ENCODE results near the gene TTR. TPM values are rescaled to one million over a fixed set of nuclear protein-coding genes. Genes with fewer than 3 reads are reported as not detected.

Gene TTR
- not detected for total RNA-seq

- no peak for DNase-seq (ENCODE audit: low spot score)
Measured at GRCh38 chr18:31591628-31592027, at the start of gene TTR. Gene TTR (plus strand): TSS chr18:31591877. CDS start chr18:31591903, 26 bp downstream.

GRCh38 chr18:31546476-31546875 is 45.2 kb upstream of the TTR start:
- no peaks in the 10 kb centered on the region for H3K4me1 ChIP-seq
- no peak for DNase-seq (ENCODE audit: low spot score)
- no peak overlapping the region for H3K27ac ChIP-seq
- H3K4me3 ChIP-seq: no peak overlapping the region
- H3K9me3 ChIP-seq: no peaks in the 10 kb centered on the region
- H3K36me3 ChIP-seq: peaks cover 29% of the 10 kb centered on the region
- TF ChIP-seq CTCF (IDR thresholded peaks at IDR 0.05): no peak
- no peaks in the 10 kb centered on the region for H3K27me3 ChIP-seq

More at GRCh38 chr18:31591628-31592027, at the start of gene TTR:
- H3K4me3 ChIP-seq: no peak within 1 kb of the TSS
- H3K4me1 ChIP-seq: no peaks in the 10 kb centered on the region
- no peaks in the 10 kb centered on the region for H3K27me3 ChIP-seq
- H3K9me3 ChIP-seq: peaks cover 0 to 4% of the 10 kb centered on the region in 2 donors
- no peaks in the 10 kb centered on the region for H3K36me3 ChIP-seq
- no peak for TF ChIP-seq CTCF (IDR thresholded peaks at IDR 0.05)
- no peak within 1 kb of the TSS for H3K27ac ChIP-seq

GRCh38 chr18:31548853-31549252 is 42.8 kb upstream of the TTR start:
- Histone ChIP-seq H3K27ac (no peak overlapping the region), H3K27me3 (no peaks in the 10 kb centered on the region), H3K36me3 (peaks cover 7% of the 10 kb centered on the region), H3K4me1 (no peaks in the 10 kb centered on the region), H3K4me3 (no peak overlapping the region), H3K9me3 (no peaks in the 10 kb centered on the region)
- DNase-seq (ENCODE audit: low spot score): no peak
- TF ChIP-seq CTCF (IDR thresholded peaks at IDR 0.05): no peak

- Histone ChIP-seq H3K27ac (no peak overlapping the region), H3K4me3 (no peak overlapping the region), H3K4me1 (no peaks in the 10 kb centered on the region), H3K27me3 (no peaks in the 10 kb centered on the region), H3K36me3 (peaks cover 7% of the 10 kb centered on the region), H3K9me3 (no peaks in the 10 kb centered on the region)
- no peak for DNase-seq (ENCODE audit: low spot score)
- no peak for TF ChIP-seq CTCF (IDR thresholded peaks at IDR 0.05)
Measured at GRCh38 chr18:31549416-31549815, 42.3 kb upstream of the TTR start.

GRCh38 chr18:31551883-31552282 is 39.8 kb upstream of the TTR start:
- H3K9me3 ChIP-seq: no peaks in the 10 kb centered on the region
- no peaks in the 10 kb centered on the region for H3K4me1 ChIP-seq
- no peak for DNase-seq (ENCODE audit: low spot score)
- H3K4me3 ChIP-seq: no peak overlapping the region
- no peaks in the 10 kb centered on the region for H3K27me3 ChIP-seq
- no peak overlapping the region for H3K27ac ChIP-seq
- TF ChIP-seq CTCF (IDR thresholded peaks at IDR 0.05): no peak
- H3K36me3 ChIP-seq: no peaks in the 10 kb centered on the region

GRCh38 chr18:31553800-31554199 is 37.9 kb upstream of the TTR start:
- no peaks in the 10 kb centered on the region for H3K9me3 ChIP-seq
- DNase-seq (ENCODE audit: low spot score): no peak
- no peak overlapping the region for H3K27ac ChIP-seq
- no peaks in the 10 kb centered on the region for H3K27me3 ChIP-seq
- H3K4me1 ChIP-seq: no peaks in the 10 kb centered on the region
- no peaks in the 10 kb centered on the region for H3K36me3 ChIP-seq
- H3K4me3 ChIP-seq: no peak overlapping the region
- no peak for TF ChIP-seq CTCF (IDR thresholded peaks at IDR 0.05)
